K562 (cell line): ENCODE results near the gene B3GAT3. TPM values are rescaled to one million over a fixed set of nuclear protein-coding genes. Genes with fewer than 3 reads are reported as not detected.
A peak's percentile ranks its signal among the peaks of the same experiment; 100 is the strongest.

Experiments used
- CC2D1A ChIP-seq: fragments of 450-650 bp; IDR thresholded peaks from 2 replicates; pipeline ENCODE4 v1.6.1; 2017; ENCODE audit warnings: mild to moderate bottlenecking
- E2F4 ChIP-seq: sonication (generic); formaldehyde crosslinking; IDR thresholded peaks from 2 replicates; pipeline ENCODE4 v1.8.0; 2022; ENCODE audit warnings: mild to moderate bottlenecking, low read depth, missing genetic modification reagents
- GTF3C2 ChIP-seq: IDR thresholded peaks from 3 replicates; pipeline ENCODE4 v1.6.1; 2011; ENCODE audit warnings: borderline replicate concordance, mild to moderate bottlenecking, moderate library complexity; ENCODE audit not compliant: insufficient read length; ENCODE audit errors: extremely low read depth
- KDM1A ChIP-seq, 2 experiments: fragments of 450-650 bp; IDR thresholded peaks; 2 replicates each; pipeline ENCODE4 v1.6.1; 2016; ENCODE audit warnings: mild to moderate bottlenecking in 2 of 2
- MITF ChIP-seq: IDR thresholded peaks from 2 replicates; pipeline ENCODE4 v1.6.1; 2014; ENCODE audit warnings: antibody characterized with exemption
- POLR2AphosphoS5 ChIP-seq: IDR thresholded peaks from 2 replicates; pipeline ENCODE4 v1.6.1; 2011; ENCODE audit warnings: mild to moderate bottlenecking, low read depth, low read length, moderate library complexity; ENCODE audit not compliant: control insufficient read depth, insufficient read depth
- TEAD4 ChIP-seq, 2 experiments: sonication (generic) in 1 of 2; formaldehyde crosslinking in 1 of 2; IDR thresholded peaks; 2 replicates each; pipeline versions ENCODE4 v1.6.1 to v1.8.0; 2012 to 2022; ENCODE audit warnings: borderline replicate concordance in 1 of 2, inconsistent platforms in 1 of 2, low read length in 1 of 2, mild to moderate bottlenecking in 1 of 2, missing genetic modification reagents in 1 of 2
- ZNF12 ChIP-seq: sonication (generic); formaldehyde crosslinking; IDR thresholded peaks from 2 replicates; pipeline ENCODE4 v1.4.0; 2020; ENCODE audit warnings: mild to moderate bottlenecking, missing genetic modification reagents
- polyA plus RNA-seq, 8 experiments: library from polyadenylated mRNA; depleted of rRNA in 4 of 8; stranded (reverse) in 5 of 8; unstranded in 3 of 8; fragments of >200 nt; fragmentation: Nextera tagmentation in 2 of 8; fragmentation: Illumina TruSeq in 1 of 8; extraction: Ambion mirVana in 2 of 8; extraction: Trizol in 1 of 8; gene quantifications; 2 replicates each; pipeline versions ENCODE4 v1.2.1 to v1.2.3, GENCODE V29; 2011 to 2014; ENCODE audit warnings: inconsistent platforms in 1 of 8, missing spikeins in 1 of 8
- total RNA-seq, 7 experiments: library from RNA; depleted of rRNA in 6 of 7; stranded (reverse); fragments of >200 nt in 6 of 7; fragmentation: Illumina TruSeq in 2 of 7; extraction: Trizol in 2 of 7; gene quantifications; 2 replicates each; pipeline versions ENCODE4 v1.2.1 to v1.2.3, GENCODE V29; 2011 to 2021; ENCODE audit warnings: low replicate concordance in 1 of 7
- TF ChIP-seq, protein P1 (sequence below), 2 experiments: fragments of 450-650 bp; formaldehyde crosslinking in 1 of 2; IDR thresholded peaks; 2 replicates each; pipeline versions ENCODE4 v1.4.0 to v1.6.1; 2014 to 2020; ENCODE audit warnings: mild to moderate bottlenecking in 2 of 2, borderline replicate concordance in 1 of 2, low read depth in 1 of 2
- TF ChIP-seq, protein P2 (sequence below): fragments of 450-650 bp; IDR thresholded peaks from 2 replicates; pipeline ENCODE4 v1.6.1; 2016; ENCODE audit warnings: antibody characterized with exemption

B3GAT3 gene
- total and polyA plus RNA-seq, 9 of the 15 experiments (the other 6 are each of a cell fraction or from before 2014, with no cell fraction given): 0.30 to 64.0 (median 21.4) TPM

DNA sequence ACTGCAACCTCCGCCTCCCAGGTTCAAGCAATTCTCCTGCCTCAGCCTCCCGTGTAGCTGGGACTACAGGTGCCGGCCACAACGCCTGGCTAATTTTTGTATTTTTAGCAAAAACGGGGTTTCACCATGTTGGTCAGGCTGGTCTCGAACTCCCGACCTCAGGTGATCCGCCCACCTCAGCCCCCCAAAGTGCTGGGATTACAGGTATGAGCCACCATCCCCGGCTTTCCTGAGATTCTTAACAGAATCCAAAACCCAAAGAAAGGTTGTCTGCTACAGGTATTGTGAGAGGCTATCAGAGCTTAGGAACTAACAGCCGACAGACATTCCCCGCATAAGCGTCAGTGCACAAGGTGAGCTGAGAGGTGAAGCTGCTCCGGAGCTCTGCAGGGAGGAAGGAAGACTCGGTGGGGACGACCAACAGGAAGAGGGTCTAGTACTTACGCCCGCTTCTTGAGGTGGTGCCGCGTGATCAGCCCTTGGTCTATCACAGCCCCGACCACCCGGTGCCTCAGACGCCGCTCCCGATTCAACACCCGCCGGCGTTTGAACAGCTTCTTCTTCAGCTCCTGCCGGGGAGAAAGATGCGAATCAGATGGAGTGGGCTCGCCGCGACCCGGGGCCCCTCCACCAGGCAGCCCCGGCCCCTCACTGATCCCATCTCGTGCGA is 42.8 kb upstream of the B3GAT3 start (continued):
- TF ChIP-seq, protein P1, sequence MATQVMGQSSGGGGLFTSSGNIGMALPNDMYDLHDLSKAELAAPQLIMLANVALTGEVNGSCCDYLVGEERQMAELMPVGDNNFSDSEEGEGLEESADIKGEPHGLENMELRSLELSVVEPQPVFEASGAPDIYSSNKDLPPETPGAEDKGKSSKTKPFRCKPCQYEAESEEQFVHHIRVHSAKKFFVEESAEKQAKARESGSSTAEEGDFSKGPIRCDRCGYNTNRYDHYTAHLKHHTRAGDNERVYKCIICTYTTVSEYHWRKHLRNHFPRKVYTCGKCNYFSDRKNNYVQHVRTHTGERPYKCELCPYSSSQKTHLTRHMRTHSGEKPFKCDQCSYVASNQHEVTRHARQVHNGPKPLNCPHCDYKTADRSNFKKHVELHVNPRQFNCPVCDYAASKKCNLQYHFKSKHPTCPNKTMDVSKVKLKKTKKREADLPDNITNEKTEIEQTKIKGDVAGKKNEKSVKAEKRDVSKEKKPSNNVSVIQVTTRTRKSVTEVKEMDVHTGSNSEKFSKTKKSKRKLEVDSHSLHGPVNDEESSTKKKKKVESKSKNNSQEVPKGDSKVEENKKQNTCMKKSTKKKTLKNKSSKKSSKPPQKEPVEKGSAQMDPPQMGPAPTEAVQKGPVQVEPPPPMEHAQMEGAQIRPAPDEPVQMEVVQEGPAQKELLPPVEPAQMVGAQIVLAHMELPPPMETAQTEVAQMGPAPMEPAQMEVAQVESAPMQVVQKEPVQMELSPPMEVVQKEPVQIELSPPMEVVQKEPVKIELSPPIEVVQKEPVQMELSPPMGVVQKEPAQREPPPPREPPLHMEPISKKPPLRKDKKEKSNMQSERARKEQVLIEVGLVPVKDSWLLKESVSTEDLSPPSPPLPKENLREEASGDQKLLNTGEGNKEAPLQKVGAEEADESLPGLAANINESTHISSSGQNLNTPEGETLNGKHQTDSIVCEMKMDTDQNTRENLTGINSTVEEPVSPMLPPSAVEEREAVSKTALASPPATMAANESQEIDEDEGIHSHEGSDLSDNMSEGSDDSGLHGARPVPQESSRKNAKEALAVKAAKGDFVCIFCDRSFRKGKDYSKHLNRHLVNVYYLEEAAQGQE (IDR thresholded peaks at IDR 0.05; ENCODE audit: borderline replicate concordance): no peak
- TF ChIP-seq, protein P1 (CRISPR knock-in tag; IDR thresholded peaks at IDR 0.05; ENCODE audit: low read depth): peak; percentile 10; the same call in 1 of the 2 replicates
- TF ChIP-seq E2F4 (CRISPR knock-in tag): no peak
- no peak for TF ChIP-seq ZNF12 (CRISPR knock-in tag)
- peak; percentile 9; the same call in 1 of the 2 replicates for TF ChIP-seq CC2D1A
- TF ChIP-seq POLR2AphosphoS5: no peak
- TF ChIP-seq MITF: 0 out of 2 replicates have a peak, but pooled peaks have one; percentile 37
- 0 out of 2 replicates have a peak, but pooled peaks have one; percentile 6 for TF ChIP-seq TEAD4 (IDR thresholded peaks at IDR 0.05; ENCODE audit: low read length)
- no peak for TF ChIP-seq TEAD4 (CRISPR knock-in tag; IDR thresholded peaks at IDR 0.05; ENCODE audit: borderline replicate concordance)
- no peak for TF ChIP-seq KDM1A (IDR thresholded peaks at IDR 0.05)
- no peak for TF ChIP-seq GTF3C2
- TF ChIP-seq, protein P2, sequence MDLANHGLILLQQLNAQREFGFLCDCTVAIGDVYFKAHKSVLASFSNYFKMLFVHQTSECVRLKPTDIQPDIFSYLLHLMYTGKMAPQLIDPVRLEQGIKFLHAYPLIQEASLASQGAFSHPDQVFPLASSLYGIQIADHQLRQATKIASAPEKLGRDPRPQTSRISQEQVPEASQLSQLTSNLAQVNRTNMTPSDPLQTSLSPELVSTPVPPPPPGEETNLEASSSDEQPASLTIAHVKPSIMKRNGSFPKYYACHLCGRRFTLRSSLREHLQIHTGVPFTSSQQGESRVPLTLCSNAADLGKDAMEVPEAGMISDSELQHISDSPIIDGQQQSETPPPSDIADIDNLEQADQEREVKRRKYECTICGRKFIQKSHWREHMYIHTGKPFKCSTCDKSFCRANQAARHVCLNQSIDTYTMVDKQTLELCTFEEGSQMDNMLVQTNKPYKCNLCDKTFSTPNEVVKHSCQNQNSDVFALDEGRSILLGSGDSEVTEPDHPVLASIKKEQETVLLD: 0 out of 2 replicates have a peak, but pooled peaks have one; percentile 18
